RPMI8226 (cell line): ENCODE data around the gene NXPH2.

Source experiments
- DNase-seq: peaks from one replicate; pipeline ENCODE4 v3.0.0-alpha.2; 2015

The NXPH2 gene

GRCh38 chr2:138630164-138630563 is 150.0 kb downstream of the NXPH2 start:
- no peak for DNase-seq

GRCh38 chr2:138626148-138626547 is 154.0 kb downstream of the NXPH2 start:
- DNase-seq, result peak; percentile 39

- no peak for DNase-seq
Observed at GRCh38 chr2:138622613-138623012, 157.6 kb downstream of the NXPH2 start.

GRCh38 chr2:138621139-138621538 is 159.1 kb downstream of the NXPH2 start:
- DNase-seq, result no peak

GRCh38 chr2:138620431-138620830 is 159.8 kb downstream of the NXPH2 start:
- DNase-seq, result no peak
